HEK293 (cell line): ENCODE results near the gene KDM4C.

Experiments used
- CTCF ChIA-PET: fragments of 350-600 bp; formaldehyde crosslinking; extraction: SDS; loops from one replicate; lab custom pipeline; 2021; ENCODE audit warnings: antibody characterized with exemption; lab: Yijun Ruan, JAX
- POLR2A ChIA-PET: fragments of 300-600 bp; formaldehyde crosslinking; extraction: SDS; loops from one replicate; lab custom pipeline; 2020; ENCODE audit warnings: antibody characterized with exemption, inconsistent platforms; lab: Yijun Ruan, JAX
- H3K27ac ChIP-seq: fragments of 200-500 bp; sonication (Bioruptor generic); 2 replicates; pipeline ENCODE4 v1.5.1; 2014; ENCODE audit warnings: low read depth, low read length, control low read depth, inconsistent platforms; ENCODE audit errors: extremely low read depth
- H3K36me3 ChIP-seq, 2 experiments: fragments of 200-500 bp in 1 of 2; sonication (Bioruptor generic) in 1 of 2; 1 replicate in 1 of 2; 2 replicates in 1 of 2; pipeline ENCODE4 v1.5.1; 2014 to 2017; ENCODE audit warnings: inconsistent platforms in 2 of 2, low read length in 2 of 2; ENCODE audit not compliant: control insufficient read depth in 2 of 2, insufficient read depth in 1 of 2
- H3K4me1 ChIP-seq: fragments of 200-500 bp; sonication (Bioruptor generic); 2 replicates; pipeline ENCODE4 v1.5.1; 2014; ENCODE audit warnings: mild to moderate bottlenecking, low read length, inconsistent platforms; ENCODE audit not compliant: control insufficient read depth, insufficient read depth
- H3K4me3 ChIP-seq: 2 replicates; pipeline ENCODE4 v1.5.1; 2011; ENCODE audit warnings: low read depth, mild to moderate bottlenecking, control low read depth, low read length, moderate library complexity
- H3K9me3 ChIP-seq: fragments of 200-500 bp; sonication (Bioruptor generic); 2 replicates; pipeline ENCODE4 v1.5.1; 2014; ENCODE audit warnings: low read depth, low read length, inconsistent platforms; ENCODE audit not compliant: control insufficient read depth, insufficient read depth
- BCL11B ChIP-seq: fragments of 450-650 bp; formaldehyde crosslinking; IDR thresholded peaks from 2 replicates; pipeline ENCODE4 v1.5.1; 2016; ENCODE audit warnings: low read depth, missing biosample characterization, missing genetic modification characterization
- FEZF1 ChIP-seq: fragments of 450-650 bp; formaldehyde crosslinking; IDR thresholded peaks from 2 replicates; pipeline ENCODE4 v1.5.1; 2016; ENCODE audit warnings: missing biosample characterization, missing genetic modification characterization
- GFI1B ChIP-seq: fragments of 450-650 bp; formaldehyde crosslinking; IDR thresholded peaks from 2 replicates; pipeline ENCODE4 v1.5.1; 2016; ENCODE audit warnings: missing biosample characterization, missing genetic modification characterization
- GLI2 ChIP-seq: fragments of 450-650 bp; formaldehyde crosslinking; IDR thresholded peaks from 2 replicates; pipeline ENCODE4; 2017; ENCODE audit warnings: missing biosample characterization, missing genetic modification characterization, low read depth, borderline replicate concordance
- INSM2 ChIP-seq: fragments of 450-650 bp; formaldehyde crosslinking; IDR thresholded peaks from 2 replicates; pipeline ENCODE4 v1.5.1; 2016; ENCODE audit warnings: missing biosample characterization, missing genetic modification characterization
- KLF1 ChIP-seq: fragments of 450-650 bp; formaldehyde crosslinking; IDR thresholded peaks from 2 replicates; pipeline ENCODE4 v1.5.1; 2016; ENCODE audit warnings: missing biosample characterization, missing genetic modification characterization
- OSR2 ChIP-seq: fragments of 450-650 bp; formaldehyde crosslinking; IDR thresholded peaks from 2 replicates; pipeline ENCODE4 v1.5.1; 2016; ENCODE audit warnings: missing biosample characterization, missing genetic modification characterization
- PRDM6 ChIP-seq: fragments of 450-650 bp; formaldehyde crosslinking; IDR thresholded peaks from 2 replicates; pipeline ENCODE4 v1.5.1; 2017; ENCODE audit warnings: missing biosample characterization, missing genetic modification characterization
- TCF7L2 ChIP-seq: IDR thresholded peaks from 2 replicates; pipeline ENCODE4 v1.6.1; 2011; ENCODE audit warnings: low read depth, mild to moderate bottlenecking, inconsistent platforms, low read length, moderate library complexity, borderline replicate concordance
- YY1 ChIP-seq: fragments of 450-650 bp; formaldehyde crosslinking; IDR thresholded peaks from 2 replicates; pipeline ENCODE4 v1.5.1; 2018; ENCODE audit warnings: missing biosample characterization, missing genetic modification characterization
- ZIC2 ChIP-seq: fragments of 450-650 bp; formaldehyde crosslinking; IDR thresholded peaks from 2 replicates; pipeline ENCODE4 v1.5.1; 2016; ENCODE audit warnings: missing biosample characterization, missing genetic modification characterization
- ZNF121 ChIP-seq: fragments of 450-650 bp; formaldehyde crosslinking; IDR thresholded peaks from 2 replicates; pipeline ENCODE4 v1.5.1; 2016; ENCODE audit warnings: missing biosample characterization, missing genetic modification characterization
- ZNF18 ChIP-seq: fragments of 450-650 bp; formaldehyde crosslinking; IDR thresholded peaks from 2 replicates; pipeline ENCODE4 v1.5.1; 2016; ENCODE audit warnings: missing biosample characterization, missing genetic modification characterization
- ZNF221 ChIP-seq: fragments of 450-650 bp; formaldehyde crosslinking; IDR thresholded peaks from 2 replicates; pipeline ENCODE4 v1.5.1; 2017; ENCODE audit warnings: missing biosample characterization, missing genetic modification characterization, borderline replicate concordance
- ZNF366 ChIP-seq: fragments of 450-650 bp; formaldehyde crosslinking; conservative IDR thresholded peaks from 2 replicates; pipeline ENCODE4 v1.5.1; 2016; ENCODE audit warnings: missing biosample characterization, missing genetic modification characterization
- ZNF561 ChIP-seq: fragments of 450-650 bp; IDR thresholded peaks from 2 replicates; pipeline ENCODE4 v1.5.1; 2018; ENCODE audit warnings: missing biosample characterization, missing genetic modification characterization, borderline replicate concordance
- ZNF571 ChIP-seq: fragments of 450-650 bp; formaldehyde crosslinking; IDR thresholded peaks from 2 replicates; pipeline ENCODE4 v1.5.0; 2017; ENCODE audit warnings: missing biosample characterization, missing genetic modification characterization
- ZNF645 ChIP-seq: fragments of 450-650 bp; formaldehyde crosslinking; IDR thresholded peaks from 2 replicates; pipeline ENCODE4; 2016; ENCODE audit warnings: missing biosample characterization, missing genetic modification characterization
- ZNF792 ChIP-seq: fragments of 450-650 bp; formaldehyde crosslinking; IDR thresholded peaks from 2 replicates; pipeline ENCODE4 v1.5.1; 2016; ENCODE audit warnings: missing biosample characterization, missing genetic modification characterization
- ZNF843 ChIP-seq: fragments of 450-650 bp; formaldehyde crosslinking; IDR thresholded peaks from 2 replicates; pipeline ENCODE4 v1.5.1; 2016; ENCODE audit warnings: missing biosample characterization, missing genetic modification characterization
- ZSCAN16 ChIP-seq: fragments of 450-650 bp; formaldehyde crosslinking; IDR thresholded peaks from 2 replicates; pipeline ENCODE4 v1.5.1; 2016; ENCODE audit warnings: missing biosample characterization, missing genetic modification characterization
- TF ChIP-seq, protein P1 (sequence below): fragments of 450-650 bp; formaldehyde crosslinking; IDR thresholded peaks from 2 replicates; pipeline ENCODE4 v1.5.1; 2017; ENCODE audit warnings: missing biosample characterization, missing genetic modification characterization
- TF ChIP-seq, protein P2 (sequence below): fragments of 450-650 bp; formaldehyde crosslinking; IDR thresholded peaks from 2 replicates; pipeline ENCODE4 v1.5.1; 2016; ENCODE audit warnings: missing biosample characterization, missing genetic modification characterization

Gene KDM4C

DNA sequence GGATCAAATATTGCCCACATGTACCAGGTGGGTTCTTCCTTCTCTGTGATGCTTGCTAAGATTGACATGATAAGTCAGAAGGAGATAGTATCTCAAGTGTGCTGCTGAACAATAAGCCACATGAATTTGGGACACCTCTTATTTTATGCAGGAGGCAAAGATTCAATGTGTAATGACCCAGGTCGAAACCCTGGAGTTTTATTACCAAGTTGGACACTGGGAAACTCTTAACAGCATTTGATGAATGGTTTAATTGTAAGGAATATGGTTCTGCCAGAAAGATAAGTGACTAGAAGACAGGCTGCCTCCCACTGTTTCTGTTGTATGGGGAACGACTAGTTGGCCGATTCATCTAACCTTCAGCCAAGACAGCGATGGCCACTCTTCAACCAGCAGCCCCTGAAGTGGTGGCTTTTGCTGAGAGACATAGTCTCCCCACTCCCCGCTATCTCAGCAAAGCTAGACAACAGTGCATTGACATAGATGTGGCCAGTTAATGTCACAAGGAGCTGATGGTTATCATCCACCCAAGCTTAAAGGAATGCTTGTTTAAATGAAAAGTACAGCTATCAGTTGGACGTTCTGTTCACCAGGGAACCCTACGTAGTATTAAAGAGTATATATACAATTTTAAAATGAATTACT lies 407.7 kb downstream of the KDM4C start:
- H3K36me3 ChIP-seq = no peaks in the 10 kb centered on the region
- H3K9me3 ChIP-seq = no peaks in the 10 kb centered on the region
- H3K27ac ChIP-seq = peak overlapping the region; percentile 32; the same call in 1 of the 2 replicates
- CTCF ChIA-PET = interaction anchor here (0.5 to 0.9 kb wide), 3 partner anchors 113 to 1033 kb away, joined by 3 read pairs; no protein-coding TSS in a partner anchor
- no peak for TF ChIP-seq YY1 (tag by site-specific recombination)
- TF ChIP-seq INSM2 = no peak
- no peak for TF ChIP-seq ZNF366 (tag by site-specific recombination)
- TF ChIP-seq ZNF792 (tag by site-specific recombination) = no peak
- TF ChIP-seq OSR2 (tag by site-specific recombination) = 0 out of 2 replicates have a peak, but pooled peaks have one; percentile 25
- no peak for TF ChIP-seq ZNF121 (tag by site-specific recombination)
- peak; percentile 13; the same call in 1 of the 2 replicates for TF ChIP-seq ZNF18 (tag by site-specific recombination)
- no peak for TF ChIP-seq BCL11B
- TF ChIP-seq ZNF221 = no peak
- TF ChIP-seq ZSCAN16 (tag by site-specific recombination) = no peak
- TF ChIP-seq GLI2 = no peak
- peak; percentile 87; the same call in 1 of the 2 replicates for TF ChIP-seq TCF7L2
- TF ChIP-seq ZNF645 (tag by site-specific recombination) = no peak
- no peak for TF ChIP-seq KLF1 (tag by site-specific recombination)
- TF ChIP-seq ZIC2 = peak; percentile 75
- peak; percentile 40; the same call in 1 of the 2 replicates for TF ChIP-seq PRDM6 (tag by site-specific recombination)
- peak; percentile 69 for TF ChIP-seq FEZF1 (tag by site-specific recombination)
- TF ChIP-seq, protein P1, sequence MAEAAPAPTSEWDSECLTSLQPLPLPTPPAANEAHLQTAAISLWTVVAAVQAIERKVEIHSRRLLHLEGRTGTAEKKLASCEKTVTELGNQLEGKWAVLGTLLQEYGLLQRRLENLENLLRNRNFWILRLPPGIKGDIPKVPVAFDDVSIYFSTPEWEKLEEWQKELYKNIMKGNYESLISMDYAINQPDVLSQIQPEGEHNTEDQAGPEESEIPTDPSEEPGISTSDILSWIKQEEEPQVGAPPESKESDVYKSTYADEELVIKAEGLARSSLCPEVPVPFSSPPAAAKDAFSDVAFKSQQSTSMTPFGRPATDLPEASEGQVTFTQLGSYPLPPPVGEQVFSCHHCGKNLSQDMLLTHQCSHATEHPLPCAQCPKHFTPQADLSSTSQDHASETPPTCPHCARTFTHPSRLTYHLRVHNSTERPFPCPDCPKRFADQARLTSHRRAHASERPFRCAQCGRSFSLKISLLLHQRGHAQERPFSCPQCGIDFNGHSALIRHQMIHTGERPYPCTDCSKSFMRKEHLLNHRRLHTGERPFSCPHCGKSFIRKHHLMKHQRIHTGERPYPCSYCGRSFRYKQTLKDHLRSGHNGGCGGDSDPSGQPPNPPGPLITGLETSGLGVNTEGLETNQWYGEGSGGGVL (tag by site-specific recombination) = no peak
- TF ChIP-seq ZNF843 (tag by site-specific recombination) = 0 out of 2 replicates have a peak, but pooled peaks have one; percentile 67
- no peak for TF ChIP-seq GFI1B
- TF ChIP-seq, protein P2, sequence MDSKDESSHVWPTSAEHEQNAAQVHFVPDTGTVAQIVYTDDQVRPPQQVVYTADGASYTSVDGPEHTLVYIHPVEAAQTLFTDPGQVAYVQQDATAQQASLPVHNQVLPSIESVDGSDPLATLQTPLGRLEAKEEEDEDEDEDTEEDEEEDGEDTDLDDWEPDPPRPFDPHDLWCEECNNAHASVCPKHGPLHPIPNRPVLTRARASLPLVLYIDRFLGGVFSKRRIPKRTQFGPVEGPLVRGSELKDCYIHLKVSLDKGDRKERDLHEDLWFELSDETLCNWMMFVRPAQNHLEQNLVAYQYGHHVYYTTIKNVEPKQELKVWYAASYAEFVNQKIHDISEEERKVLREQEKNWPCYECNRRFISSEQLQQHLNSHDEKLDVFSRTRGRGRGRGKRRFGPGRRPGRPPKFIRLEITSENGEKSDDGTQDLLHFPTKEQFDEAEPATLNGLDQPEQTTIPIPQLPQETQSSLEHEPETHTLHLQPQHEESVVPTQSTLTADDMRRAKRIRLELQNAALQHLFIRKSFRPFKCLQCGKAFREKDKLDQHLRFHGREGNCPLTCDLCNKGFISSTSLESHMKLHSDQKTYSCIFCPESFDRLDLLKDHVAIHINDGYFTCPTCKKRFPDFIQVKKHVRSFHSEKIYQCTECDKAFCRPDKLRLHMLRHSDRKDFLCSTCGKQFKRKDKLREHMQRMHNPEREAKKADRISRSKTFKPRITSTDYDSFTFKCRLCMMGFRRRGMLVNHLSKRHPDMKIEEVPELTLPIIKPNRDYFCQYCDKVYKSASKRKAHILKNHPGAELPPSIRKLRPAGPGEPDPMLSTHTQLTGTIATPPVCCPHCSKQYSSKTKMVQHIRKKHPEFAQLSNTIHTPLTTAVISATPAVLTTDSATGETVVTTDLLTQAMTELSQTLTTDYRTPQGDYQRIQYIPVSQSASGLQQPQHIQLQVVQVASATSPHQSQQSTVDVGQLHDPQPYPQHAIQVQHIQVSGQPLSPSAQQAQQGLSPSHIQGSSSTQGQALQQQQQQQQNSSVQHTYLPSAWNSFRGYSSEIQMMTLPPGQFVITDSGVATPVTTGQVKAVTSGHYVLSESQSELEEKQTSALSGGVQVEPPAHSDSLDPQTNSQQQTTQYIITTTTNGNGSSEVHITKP (tag by site-specific recombination) = no peak
- TF ChIP-seq ZNF571 (tag by site-specific recombination) = no peak
- 0 out of 2 replicates have a peak, but pooled peaks have one; percentile 17 for TF ChIP-seq ZNF561
- peaks cover 8% of the 10 kb centered on the region for H3K4me1 ChIP-seq
- no peak overlapping the region for H3K4me3 ChIP-seq
- POLR2A ChIA-PET = no interaction called here
